ENCODE data around the gene PCSK6.

DNA sequence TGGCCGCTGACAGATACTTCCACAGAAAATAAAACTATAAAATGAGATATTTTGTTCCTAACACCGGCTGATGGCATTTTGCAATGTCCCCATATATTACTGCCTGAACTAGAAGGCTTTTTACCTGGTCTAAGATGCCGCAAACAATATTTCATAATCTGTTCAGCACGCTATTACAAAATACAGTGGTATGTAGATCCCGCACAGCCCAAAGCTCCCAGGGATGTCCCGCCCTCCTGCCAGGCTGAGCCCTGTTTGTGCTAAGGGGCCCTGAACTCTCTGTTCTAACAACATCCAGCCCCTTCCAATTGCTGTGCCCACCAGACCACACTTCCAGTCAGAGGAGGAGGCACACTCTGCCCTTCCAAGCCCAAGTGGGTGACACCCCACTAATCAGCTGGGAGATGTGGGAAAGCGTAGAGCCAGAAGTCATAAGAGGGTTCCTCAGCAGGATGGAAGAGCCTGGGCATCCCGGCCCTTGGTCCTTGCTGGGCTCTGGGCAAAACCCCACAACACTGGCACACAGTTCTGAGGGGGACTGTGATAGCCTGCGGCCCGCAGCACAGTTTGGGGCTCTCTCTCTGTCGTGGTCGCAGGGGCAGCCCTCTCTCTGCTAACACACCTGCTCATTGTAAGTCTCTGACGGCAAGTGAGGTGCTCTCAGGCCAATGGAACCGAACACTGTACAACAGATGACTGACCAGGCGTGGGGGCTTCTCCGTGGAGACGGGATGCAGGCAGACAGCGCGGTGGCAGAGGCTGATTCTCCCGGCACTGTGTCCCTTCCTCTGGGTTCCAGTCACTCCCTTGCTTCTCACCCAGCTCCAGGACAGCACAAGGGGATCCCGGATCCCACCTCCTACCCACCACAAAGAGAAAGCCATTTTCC is 55.2 kb downstream of the PCSK6 start:
- TF ChIP-seq CTCF (IDR thresholded peaks at IDR 0.05) (no peak), ZNF671 (CRISPR knock-in tag; IDR thresholded peaks at IDR 0.05) (no peak), SP1 (CRISPR knock-in tag; conservative IDR thresholded peaks at IDR 0.05) (no peak), ZSCAN18 (CRISPR knock-in tag; IDR thresholded peaks at IDR 0.05) (no peak), ZNF532 (CRISPR knock-in tag; IDR thresholded peaks at IDR 0.05; ENCODE audit: borderline replicate concordance) (no peak), NR2C2 (CRISPR knock-in tag; IDR thresholded peaks at IDR 0.05) (no peak), ZNF263 (CRISPR knock-in tag; IDR thresholded peaks at IDR 0.05; ENCODE audit: low read depth) (no peak), KAT7 (CRISPR knock-in tag; IDR thresholded peaks at IDR 0.05; ENCODE audit: borderline replicate concordance) (no peak), CBFB (CRISPR knock-in tag; IDR thresholded peaks at IDR 0.05; ENCODE audit: low read depth) (no peak), FOXP4 (CRISPR knock-in tag; IDR thresholded peaks at IDR 0.05) (no peak), MAX (CRISPR knock-in tag; IDR thresholded peaks at IDR 0.05) (no peak), E2F5 (CRISPR knock-in tag; IDR thresholded peaks at IDR 0.05) (no peak), JUN (CRISPR knock-in tag; IDR thresholded peaks at IDR 0.05) (no peak)
- TF ChIP-seq, protein P1, sequence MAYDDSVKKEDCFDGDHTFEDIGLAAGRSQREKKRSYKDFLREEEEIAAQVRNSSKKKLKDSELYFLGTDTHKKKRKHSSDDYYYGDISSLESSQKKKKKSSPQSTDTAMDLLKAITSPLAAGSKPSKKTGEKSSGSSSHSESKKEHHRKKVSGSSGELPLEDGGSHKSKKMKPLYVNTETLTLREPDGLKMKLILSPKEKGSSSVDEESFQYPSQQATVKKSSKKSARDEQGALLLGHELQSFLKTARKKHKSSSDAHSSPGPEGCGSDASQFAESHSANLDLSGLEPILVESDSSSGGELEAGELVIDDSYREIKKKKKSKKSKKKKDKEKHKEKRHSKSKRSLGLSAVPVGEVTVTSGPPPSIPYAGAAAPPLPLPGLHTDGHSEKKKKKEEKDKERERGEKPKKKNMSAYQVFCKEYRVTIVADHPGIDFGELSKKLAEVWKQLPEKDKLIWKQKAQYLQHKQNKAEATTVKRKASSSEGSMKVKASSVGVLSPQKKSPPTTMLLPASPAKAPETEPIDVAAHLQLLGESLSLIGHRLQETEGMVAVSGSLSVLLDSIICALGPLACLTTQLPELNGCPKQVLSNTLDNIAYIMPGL (CRISPR knock-in tag; IDR thresholded peaks at IDR 0.05): no peak
